ENCODE results near the gene C2CD2L. TPM values are rescaled to one million over a fixed set of nuclear protein-coding genes. Genes with fewer than 3 reads are reported as not detected.

C2CD2L gene
- total RNA-seq, 1 donor from 2014 or later, result 24.6 TPM

Other genes with a start within 250 kb of the C2CD2L start
- gene CXCR5, start 223.5 kb upstream of the C2CD2L start, total RNA-seq, result 7.5 and 8.1 TPM in 2 replicates
- 21.9 and 23.7 TPM in 2 replicates for gene BCL9L, start 181.4 kb upstream of the C2CD2L start, total RNA-seq
- gene UPK2, start 151.0 kb upstream of the C2CD2L start, total RNA-seq, result 0.21 TPM in 1 of 2 replicates, not detected in the other
- gene FOXR1, start 135.6 kb upstream of the C2CD2L start, total RNA-seq, result not detected in 2 replicates
- gene CENATAC, start 109.2 kb upstream of the C2CD2L start, total RNA-seq, result 44.2 and 47.7 TPM in 2 replicates
- gene RPS25, start 89.0 kb upstream of the C2CD2L start, total RNA-seq, result 1,728 and 1,773 TPM in 2 replicates
- gene TRAPPC4, start 88.6 kb upstream of the C2CD2L start, total RNA-seq, result 121 and 128 TPM in 2 replicates
- 31.7 and 34.4 TPM in 2 replicates for gene SLC37A4, start 76.5 kb upstream of the C2CD2L start, total RNA-seq
- 215 and 226 TPM in 2 replicates for gene HYOU1, start 50.1 kb upstream of the C2CD2L start, total RNA-seq
- 24.3 and 25.8 TPM in 2 replicates for gene VPS11, start 39.5 kb upstream of the C2CD2L start, total RNA-seq
- gene HMBS, start 22.5 kb upstream of the C2CD2L start, total RNA-seq, result 57.4 and 59.0 TPM in 2 replicates
- gene DPAGT1, start 5.5 kb upstream of the C2CD2L start, total RNA-seq, result 82.2 and 83.4 TPM in 2 replicates
- gene HINFP, start 14.2 kb downstream of the C2CD2L start, total RNA-seq, result 29.8 and 35.5 TPM in 2 replicates
- 0.11 and 0.16 TPM in 2 replicates for gene ABCG4, start 41.7 kb downstream of the C2CD2L start, total RNA-seq
- 26.4 and 31.6 TPM in 2 replicates for gene NLRX1, start 61.4 kb downstream of the C2CD2L start, total RNA-seq
- gene NHERF4, start 78.1 kb downstream of the C2CD2L start, total RNA-seq, result 0.48 and 0.57 TPM in 2 replicates
- 38.6 and 39.6 TPM in 2 replicates for gene CBL, start 99.0 kb downstream of the C2CD2L start, total RNA-seq
- 6.0 and 7.2 TPM in 2 replicates for gene MCAM, start 209.8 kb downstream of the C2CD2L start, total RNA-seq
- gene RNF26, start 227.2 kb downstream of the C2CD2L start, total RNA-seq, result 29.9 and 32.6 TPM in 2 replicates
- gene C1QTNF5, start 233.5 kb downstream of the C2CD2L start, total RNA-seq, result not detected in 2 replicates
- gene MFRP, start 239.4 kb downstream of the C2CD2L start, total RNA-seq, result not detected in 2 replicates

Data from activated T-helper 2 cell treated with anti-CD3 and anti-CD28 coated beads, Interferon-gamma antibody, Interleukin-2, Interleukin-4, amounts not matched to agents 10 μg/mL and 5 μg/mL and 100 μg/mL, durations not matched to agents 14 hours and 24 hours and 36 hours (primary cell).